ENCODE results near the gene SLC35G1. TPM values are rescaled to one million over a fixed set of nuclear protein-coding genes. Genes with fewer than 3 reads are reported as not detected.

The SLC35G1 gene
- total and polyA plus RNA-seq, 12 donors, result 1.1 to 11.2 (median 2.9) TPM

GRCh38 chr10:93904901-93905300 is 11.1 kb downstream of the SLC35G1 start:
- Histone ChIP-seq H3K36me3 (replicated peaks in 1 of 2) (no peaks in the 10 kb centered on the region), H3K27ac (no peak overlapping the region), H3K4me1 (replicated peaks in 1 of 2) (no peaks in the 10 kb centered on the region), H3K9me3 (replicated peaks in 1 of 3) (no peaks in the 10 kb centered on the region), H3K27me3 (no peaks in the 10 kb centered on the region), H3K4me3 (no peak overlapping the region)
- intact Hi-C loops (cut with DNase I), result no loop called here
- no peak for DNase-seq
- WGBS, 4 donors, result 93 to 97% (median 95%) methylated on average over 5 of the region's 5 CpGs
- no peak for TF ChIP-seq POLR2A (IDR thresholded peaks at IDR 0.05)
- no peak for TF ChIP-seq CTCF (IDR thresholded peaks at IDR 0.05)

- Histone ChIP-seq H3K27me3 (no peaks in the 10 kb centered on the region), H3K27ac (no peak overlapping the region), H3K4me3 (no peak overlapping the region), H3K9me3 (replicated peaks in 1 of 3) (no peaks in the 10 kb centered on the region), H3K36me3 (replicated peaks in 1 of 2) (no peaks in the 10 kb centered on the region), H3K4me1 (replicated peaks in 1 of 2) (no peaks in the 10 kb centered on the region)
- TF ChIP-seq CTCF (IDR thresholded peaks at IDR 0.05) (no peak), POLR2A (IDR thresholded peaks at IDR 0.05) (no peak)
- DNase-seq, result no peak
- WGBS, 4 donors, result 81 to 93% (median 91%) methylated on average over 5 of the region's 5 CpGs
- intact Hi-C loops (cut with DNase I), result no loop called here
These were observed 13.3 kb downstream of the SLC35G1 start for GRCh38 chr10:93907059-93907458.

GRCh38 chr10:93911866-93912265 is 18.1 kb downstream of the SLC35G1 start:
- 64 to 87% (median 73%) methylated on average over 6 of the region's 6 CpGs for WGBS, 4 donors
- Histone ChIP-seq H3K4me3 (no peak overlapping the region), H3K36me3 (replicated peaks in 1 of 2) (no peaks in the 10 kb centered on the region), H3K9me3 (replicated peaks in 1 of 3) (no peaks in the 10 kb centered on the region), H3K27me3 (no peaks in the 10 kb centered on the region), H3K27ac (no peak overlapping the region), H3K4me1 (replicated peaks in 1 of 2) (no peaks in the 10 kb centered on the region)
- TF ChIP-seq POLR2A (IDR thresholded peaks at IDR 0.05) (no peak), CTCF (IDR thresholded peaks at IDR 0.05) (no peak)
- intact Hi-C loops (cut with DNase I), result loop anchor here in 1 of 2 donors (10.0 kb wide), 1 partner anchor 403 kb away; no protein-coding TSS in a partner anchor
- DNase-seq, result peak in 2 of 7 donors; percentile 3 to 53

- DNase-seq, result no peak
- H3K9me3 ChIP-seq (replicated peaks in 1 of 3), result no peaks in the 10 kb centered on the region
- no peaks in the 10 kb centered on the region for H3K27me3 ChIP-seq
- no peak overlapping the region for H3K27ac ChIP-seq
- WGBS, 4 donors, result 88 to 100% (median 94%) methylated on average over 2 of the region's 2 CpGs
- no peaks in the 10 kb centered on the region for H3K4me1 ChIP-seq (replicated peaks in 1 of 2)
- TF ChIP-seq CTCF (IDR thresholded peaks at IDR 0.05), result no peak
- TF ChIP-seq POLR2A (IDR thresholded peaks at IDR 0.05), result no peak
- H3K4me3 ChIP-seq, result no peak overlapping the region
- no peaks in the 10 kb centered on the region for H3K36me3 ChIP-seq (replicated peaks in 1 of 2)
- intact Hi-C loops (cut with DNase I), result loop anchor here in 1 of 2 donors (10.0 kb wide), 1 partner anchor 402 kb away; no protein-coding TSS in a partner anchor
These were observed 18.7 kb downstream of the SLC35G1 start for GRCh38 chr10:93912444-93912843.
